HCT116 (cell line): Measurements from ENCODE around the gene NABP1. TPM values are rescaled to one million over a fixed set of nuclear protein-coding genes. Genes with fewer than 3 reads are reported as not detected.

Experiments used
- ATAC-seq: fragments of 200-7000 bp; cut with Tn5 transposase; 2 replicates; pipeline ENCODE4 v1.9.1; 2020; ENCODE audit warnings: mild to moderate bottlenecking, moderate library complexity
- BruUV-seq: library from RNA; stranded (reverse); fragments of 400-500 nt; replicated peaks from 2 replicates; lab custom pipeline; 2021; lab: Mats Ljungman, UMichigan
- CTCF ChIA-PET: fragments of 300-600 bp; sonication (Branson Sonifier 250); formaldehyde crosslinking; loops from one replicate; lab custom pipeline; 2021; ENCODE audit warnings: antibody characterized with exemption; lab: Charles Lee
- POLR2A ChIA-PET: fragments of 300-600, 350-600 bp; sonication (Branson Sonifier 250); formaldehyde crosslinking; loops from one replicate; lab custom pipeline; 2021; ENCODE audit warnings: antibody characterized with exemption; lab: Charles Lee
- RAD21 ChIA-PET, 2 experiments: fragments of 300-600 bp; sonication (Branson Sonifier 250); formaldehyde crosslinking; loops; one replicate each; lab custom pipeline; 2023; ENCODE audit warnings: low total read pairs in 2 of 2; ENCODE audit not compliant: uncharacterized antibody in 2 of 2, unreplicated experiment in 2 of 2, low non-redundant PET in 1 of 2; lab: Charles Lee
- DNase-seq: peaks from one replicate; pipeline ENCODE4 v3.0.0-alpha.2; 2010; ENCODE audit warnings: low read depth, low spot score
- H2AFZ ChIP-seq: fragments of 200-600 bp; shearing (Covaris generic), sonication (generic); 2 replicates; pipeline ENCODE4 v1.6.1; 2017; ENCODE audit warnings: low read depth, mixed run types, mixed read lengths, antibody characterized with exemption, low read length; ENCODE audit not compliant: poor library complexity, severe bottlenecking
- H3K27ac ChIP-seq: 2 replicates; pipeline ENCODE4 v1.5.1; 2012; ENCODE audit warnings: low read depth, low read length
- H3K27me3 ChIP-seq: fragments of 200-600 bp; sonication (generic); 2 replicates; pipeline ENCODE4 v1.6.1; 2016; ENCODE audit warnings: mixed run types, low read length, mixed read lengths; ENCODE audit not compliant: insufficient read depth
- H3K36me3 ChIP-seq, 2 experiments: fragments of 200-500 bp in 1 of 2; fragments of 200-600 bp in 1 of 2; sonication (Bioruptor generic) in 1 of 2; sonication (generic) in 1 of 2; 2 replicates each; pipeline versions ENCODE4 v1.5.1 to v1.6.1; 2014 to 2016; ENCODE audit warnings: low read length in 2 of 2, inconsistent platforms in 1 of 2, mixed read lengths in 1 of 2, mixed run types in 1 of 2; ENCODE audit not compliant: insufficient read depth in 2 of 2, control insufficient read depth in 1 of 2
- H3K4me1 ChIP-seq, 2 experiments: fragments of 200-600 bp in 1 of 2; sonication (generic) in 1 of 2; 2 replicates each; pipeline versions ENCODE4 v1.5.1 to v1.6.1; 2012 to 2017; ENCODE audit warnings: low read length in 2 of 2, inconsistent platforms in 1 of 2, mild to moderate bottlenecking in 1 of 2, mixed read lengths in 1 of 2, mixed run types in 1 of 2, moderate library complexity in 1 of 2; ENCODE audit not compliant: insufficient read depth in 2 of 2, control insufficient read depth in 1 of 2
- H3K4me2 ChIP-seq: fragments of 200-600 bp; sonication (generic); 2 replicates; pipeline ENCODE4 v1.6.1; 2017; ENCODE audit warnings: mixed run types, low read length, mixed read lengths
- H3K4me3 ChIP-seq, 2 experiments: fragments of 200-600 bp in 1 of 2; sonication (generic) in 1 of 2; replicated peaks in 1 of 2; 2 replicates each; pipeline ENCODE4 v1.5.1; 2011 to 2016; ENCODE audit warnings: low read length in 2 of 2, control low read depth in 1 of 2, low read depth in 1 of 2, mild to moderate bottlenecking in 1 of 2, mixed read lengths in 1 of 2, mixed run types in 1 of 2
- H3K79me2 ChIP-seq: fragments of 200-600 bp; sonication (generic); 2 replicates; pipeline ENCODE4 v1.6.1; 2017; ENCODE audit warnings: mild to moderate bottlenecking, mixed run types, low read length, moderate library complexity, mixed read lengths; ENCODE audit not compliant: insufficient read depth
- H3K9ac ChIP-seq: fragments of 200-600 bp; sonication (generic); 2 replicates; pipeline ENCODE4 v1.6.1; 2016; ENCODE audit warnings: low read length, mixed read lengths
- H3K9me2 ChIP-seq: fragments of 200-600 bp; sonication (generic), shearing (Covaris generic); 2 replicates; pipeline ENCODE4 v1.6.1; 2017; ENCODE audit warnings: mixed run types, mild to moderate bottlenecking, moderate library complexity; ENCODE audit not compliant: insufficient read depth
- H3K9me3 ChIP-seq, 2 experiments: fragments of 200-500 bp in 1 of 2; fragments of 200-600 bp in 1 of 2; sonication (Bioruptor generic) in 1 of 2; sonication (generic) in 1 of 2; 2 replicates each; pipeline ENCODE4 v1.6.1; 2014 to 2017; ENCODE audit warnings: low read length in 2 of 2, mixed read lengths in 2 of 2, inconsistent platforms in 1 of 2, low read depth in 1 of 2, mild to moderate bottlenecking in 1 of 2, mixed run types in 1 of 2, moderate library complexity in 1 of 2; ENCODE audit not compliant: control insufficient read depth in 1 of 2, insufficient read depth in 1 of 2
- H4K20me1 ChIP-seq: fragments of 200-600 bp; sonication (generic), shearing (Covaris generic); 2 replicates; pipeline ENCODE4 v1.6.1; 2017; ENCODE audit warnings: mixed run types, mild to moderate bottlenecking, moderate library complexity; ENCODE audit not compliant: insufficient read depth
- CBX3 ChIP-seq: IDR thresholded peaks from 2 replicates; pipeline ENCODE4 v1.6.1; 2012; ENCODE audit warnings: low read depth
- CEBPB ChIP-seq: IDR thresholded peaks from 2 replicates; pipeline ENCODE4 v1.6.1; 2012; ENCODE audit warnings: low read depth
- CTCF ChIP-seq, 3 experiments: fragments of 200-600 bp in 1 of 3; sonication (generic) in 1 of 3; IDR thresholded peaks in 2 of 3; conservative IDR thresholded peaks in 1 of 3; 2 replicates each; pipeline ENCODE4 v1.5.1; 2012 to 2017; ENCODE audit warnings: low read depth in 2 of 3, low read length in 2 of 3, antibody characterized with exemption in 1 of 3, borderline replicate concordance in 1 of 3, control low read depth in 1 of 3, mild to moderate bottlenecking in 1 of 3, mixed read lengths in 1 of 3, mixed run types in 1 of 3, moderate library complexity in 1 of 3; ENCODE audit not compliant: insufficient read depth in 1 of 3
- ELF1 ChIP-seq: IDR thresholded peaks from 2 replicates; pipeline ENCODE4 v1.6.1; 2012; ENCODE audit warnings: low read depth, borderline replicate concordance
- EZH2phosphoT487 ChIP-seq: fragments of 200-600 bp; IDR thresholded peaks from 2 replicates; pipeline ENCODE4 v1.6.1; 2018; ENCODE audit warnings: antibody characterized with exemption, borderline replicate concordance
- FOSL1 ChIP-seq: IDR thresholded peaks from 2 replicates; pipeline ENCODE4 v1.6.1; 2012; ENCODE audit warnings: low read depth
- JUND ChIP-seq: IDR thresholded peaks from 2 replicates; pipeline ENCODE4 v1.6.1; 2012
- POLR2A ChIP-seq: IDR thresholded peaks from 2 replicates; pipeline ENCODE4 v1.7.0; 2011; ENCODE audit warnings: borderline replicate concordance; ENCODE audit not compliant: insufficient read depth, insufficient read length; ENCODE audit errors: extremely low read depth
- POLR2AphosphoS5 ChIP-seq: IDR thresholded peaks from 2 replicates; pipeline ENCODE4 v1.6.1; 2011; ENCODE audit warnings: mild to moderate bottlenecking, low read depth, low read length, moderate library complexity
- SIN3A ChIP-seq: IDR thresholded peaks from 2 replicates; pipeline ENCODE4 v1.6.1; 2012; ENCODE audit warnings: low read depth
- SP1 ChIP-seq: IDR thresholded peaks from 2 replicates; pipeline ENCODE4 v1.6.1; 2012; ENCODE audit warnings: low read depth
- SRF ChIP-seq: IDR thresholded peaks from 2 replicates; pipeline ENCODE4 v1.6.1; 2012; ENCODE audit warnings: low read depth
- TCF7L2 ChIP-seq: IDR thresholded peaks from 2 replicates; pipeline ENCODE4 v1.7.0; 2011; ENCODE audit warnings: borderline replicate concordance, inconsistent platforms; ENCODE audit not compliant: insufficient read depth, insufficient read length; ENCODE audit errors: extremely low read depth
- intact Hi-C: fragments of 100-400 bp; cut with micrococcal nuclease; formaldehyde crosslinking; loops from 2 replicates; pipeline ENCODE4 v1.10.0; 2022
- total RNA-seq: library from RNA; stranded (reverse); gene quantifications from one replicate; pipeline ENCODE4 v1.2.1, GENCODE V29; 2021; ENCODE audit not compliant: unreplicated experiment

NABP1 gene
- total RNA-seq, 1 experiment from 2014 or later, result 39.3 TPM

- Histone ChIP-seq H3K9me3 (no peaks in the 10 kb centered on the region), H3K4me1 (no peaks in the 10 kb centered on the region), H3K36me3 (no peaks in the 10 kb centered on the region)
- POLR2A ChIA-PET, result no interaction called here
- intact Hi-C loops, result no loop called here
- no TSS peak for BruUV-seq
- TF ChIP-seq FOSL1, result no peak
- no peak for TF ChIP-seq TCF7L2
- no peak for TF ChIP-seq SP1
- TF ChIP-seq POLR2A, result no peak
- no peak for TF ChIP-seq POLR2AphosphoS5
- TF ChIP-seq, all 23 proteins: peak for 0
- H3K9ac ChIP-seq, result no peak overlapping the region
- H4K20me1 ChIP-seq, result no peaks in the 10 kb centered on the region
- H3K4me2 ChIP-seq, result no peak overlapping the region
- no peak overlapping the region for H3K27ac ChIP-seq
- no peaks in the 10 kb centered on the region for H3K9me2 ChIP-seq
- no peaks in the 10 kb centered on the region for H3K27me3 ChIP-seq
- CTCF ChIA-PET, result no interaction called here
- no peak for ATAC-seq
- RAD21 ChIA-PET, result no interaction called here
- H3K79me2 ChIP-seq, result no peaks in the 10 kb centered on the region
- no peak overlapping the region for H3K4me3 ChIP-seq
- DNase-seq, result no peak
- no peak overlapping the region for H2AFZ ChIP-seq
Measured at GRCh38 chr2:191699341-191699945, 21.5 kb downstream of the NABP1 start.

- ChIA-PET CTCF (no interaction called here), RAD21 (no interaction called here), POLR2A (no interaction called here)
- TF ChIP-seq SP1, result no peak
- no peak for TF ChIP-seq CBX3
- TF ChIP-seq POLR2AphosphoS5, result no peak
- no peak for TF ChIP-seq TCF7L2
- TF ChIP-seq JUND, result no peak
- TF ChIP-seq SIN3A, result no peak
- TF ChIP-seq EZH2phosphoT487, result no peak
- TF ChIP-seq CEBPB, result no peak
- no peak for TF ChIP-seq FOSL1
- no peak for TF ChIP-seq ELF1
- TF ChIP-seq CTCF (IDR thresholded peaks at IDR 0.05 in 2 of 3, conservative IDR thresholded peaks at IDR 0.05 in 1 of 3; ENCODE audit: borderline replicate concordance in 1 of 3, insufficient read depth in 1 of 3, low read depth in 2 of 3, low read length in 2 of 3), result no peak
- no peak for TF ChIP-seq SRF
- H2AFZ ChIP-seq, result no peak overlapping the region
- H3K9me2 ChIP-seq, result no peaks in the 10 kb centered on the region
- no peaks in the 10 kb centered on the region for H3K36me3 ChIP-seq
- H3K79me2 ChIP-seq, result no peaks in the 10 kb centered on the region
- no peak overlapping the region for H3K4me3 ChIP-seq
- no peaks in the 10 kb centered on the region for H4K20me1 ChIP-seq
- no peak overlapping the region for H3K27ac ChIP-seq
- no peaks in the 10 kb centered on the region for H3K4me1 ChIP-seq
- no TSS peak for BruUV-seq
- intact Hi-C loops, result no loop called here
- no peak overlapping the region for H3K9ac ChIP-seq
- no peak overlapping the region for H3K4me2 ChIP-seq
- ATAC-seq (no peak), DNase-seq (no peak)
- no peaks in the 10 kb centered on the region for H3K27me3 ChIP-seq
- H3K9me3 ChIP-seq, result no peaks in the 10 kb centered on the region
Measured at GRCh38 chr2:191701029-191701428, 23.1 kb downstream of the NABP1 start.
